ENCODE results near the gene ZDHHC14. TPM values are rescaled to one million over a fixed set of nuclear protein-coding genes. Genes with fewer than 3 reads are reported as not detected.
"Not testable (repeated sequence)": the region's sequence is repeated elsewhere in the genome, so short reads cannot be mapped to it uniquely, and the experiment has no call there.

The ZDHHC14 gene
- total RNA-seq, 1 donor from 2014 or later: 1.8 TPM

DNA sequence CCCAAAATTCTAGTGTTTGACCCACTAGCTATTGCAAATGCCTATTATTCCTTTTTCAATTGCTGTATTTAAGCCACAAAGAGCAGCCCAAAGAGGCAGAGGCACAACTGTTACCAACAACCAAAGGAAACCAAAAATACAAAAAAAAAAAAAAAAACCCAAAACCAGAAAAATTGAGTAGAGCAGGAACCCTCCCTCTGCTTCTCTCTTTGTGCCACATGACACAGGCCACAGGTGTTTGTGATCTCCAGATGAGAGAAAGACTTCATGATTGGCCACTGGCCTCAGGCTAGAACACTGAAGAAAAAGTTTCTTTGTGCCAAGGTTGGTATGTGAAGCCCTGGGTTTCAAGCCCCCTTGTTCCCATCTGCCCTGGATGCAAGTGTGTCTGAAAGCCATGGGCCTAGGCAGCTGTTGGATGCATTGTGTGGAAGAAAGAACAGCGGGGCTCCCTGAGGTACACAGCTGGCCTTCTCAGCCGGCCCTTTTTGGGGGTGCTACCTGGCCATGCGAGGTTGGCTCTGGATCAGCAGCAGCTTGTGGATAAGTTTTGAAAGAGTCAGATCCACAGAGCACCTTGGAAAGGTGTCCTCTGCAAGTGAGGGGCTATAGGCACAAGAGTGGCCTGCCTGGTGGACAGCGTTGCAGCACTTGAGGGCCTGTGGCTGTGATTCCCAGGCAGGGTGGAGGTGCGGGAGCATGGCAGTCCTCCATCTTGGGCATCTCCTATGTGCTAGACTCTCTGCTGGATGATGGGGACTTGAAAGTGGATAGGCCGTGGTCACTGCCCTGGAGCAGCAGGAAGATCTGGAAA lies 204.5 kb downstream of the ZDHHC14 start:
- H3K27me3 ChIP-seq (ENCODE audit: control insufficient read depth, insufficient read depth, low read length): no peaks in the 10 kb centered on the region
- FAIRE-seq (no peak), DNase-seq (ENCODE audit: low read depth) (no peak)
- no peak overlapping the region for H3K4me3 ChIP-seq (ENCODE audit: low read depth, low read length)
- no peaks in the 10 kb centered on the region for H3K36me3 ChIP-seq (ENCODE audit: control insufficient read depth, insufficient read depth, low read length)
- TF ChIP-seq, protein P1, sequence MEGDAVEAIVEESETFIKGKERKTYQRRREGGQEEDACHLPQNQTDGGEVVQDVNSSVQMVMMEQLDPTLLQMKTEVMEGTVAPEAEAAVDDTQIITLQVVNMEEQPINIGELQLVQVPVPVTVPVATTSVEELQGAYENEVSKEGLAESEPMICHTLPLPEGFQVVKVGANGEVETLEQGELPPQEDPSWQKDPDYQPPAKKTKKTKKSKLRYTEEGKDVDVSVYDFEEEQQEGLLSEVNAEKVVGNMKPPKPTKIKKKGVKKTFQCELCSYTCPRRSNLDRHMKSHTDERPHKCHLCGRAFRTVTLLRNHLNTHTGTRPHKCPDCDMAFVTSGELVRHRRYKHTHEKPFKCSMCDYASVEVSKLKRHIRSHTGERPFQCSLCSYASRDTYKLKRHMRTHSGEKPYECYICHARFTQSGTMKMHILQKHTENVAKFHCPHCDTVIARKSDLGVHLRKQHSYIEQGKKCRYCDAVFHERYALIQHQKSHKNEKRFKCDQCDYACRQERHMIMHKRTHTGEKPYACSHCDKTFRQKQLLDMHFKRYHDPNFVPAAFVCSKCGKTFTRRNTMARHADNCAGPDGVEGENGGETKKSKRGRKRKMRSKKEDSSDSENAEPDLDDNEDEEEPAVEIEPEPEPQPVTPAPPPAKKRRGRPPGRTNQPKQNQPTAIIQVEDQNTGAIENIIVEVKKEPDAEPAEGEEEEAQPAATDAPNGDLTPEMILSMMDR (IDR thresholded peaks at IDR 0.05; ENCODE audit: insufficient read depth, low read length, severe bottlenecking): no peak

DNA sequence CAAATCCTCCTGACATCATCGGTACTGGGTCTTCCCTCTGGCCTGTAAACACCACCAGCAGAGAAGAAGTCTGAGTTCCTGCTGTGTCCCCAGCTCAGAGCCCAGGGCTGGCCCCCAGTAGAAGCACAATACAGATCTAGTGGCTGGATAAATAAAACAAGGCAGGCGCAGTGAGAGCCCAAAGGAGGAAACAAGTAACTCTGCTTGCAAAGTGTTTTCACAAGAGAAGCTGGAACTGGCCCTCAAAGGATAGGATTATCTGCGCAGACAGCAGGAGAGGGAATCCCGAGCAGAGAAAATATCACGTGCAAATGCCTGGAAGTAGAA lies 205.1 kb downstream of the ZDHHC14 start:
- no peak for FAIRE-seq
- H3K4me3 ChIP-seq (ENCODE audit: low read depth, low read length): no peak overlapping the region
- TF ChIP-seq, protein P1 (IDR thresholded peaks at IDR 0.05; ENCODE audit: insufficient read depth, low read length, severe bottlenecking): no peak
- DNase-seq (ENCODE audit: low read depth): no peak
- H3K27me3 ChIP-seq (ENCODE audit: control insufficient read depth, insufficient read depth, low read length): no peaks in the 10 kb centered on the region
- H3K36me3 ChIP-seq (ENCODE audit: control insufficient read depth, insufficient read depth, low read length): no peaks in the 10 kb centered on the region

DNA sequence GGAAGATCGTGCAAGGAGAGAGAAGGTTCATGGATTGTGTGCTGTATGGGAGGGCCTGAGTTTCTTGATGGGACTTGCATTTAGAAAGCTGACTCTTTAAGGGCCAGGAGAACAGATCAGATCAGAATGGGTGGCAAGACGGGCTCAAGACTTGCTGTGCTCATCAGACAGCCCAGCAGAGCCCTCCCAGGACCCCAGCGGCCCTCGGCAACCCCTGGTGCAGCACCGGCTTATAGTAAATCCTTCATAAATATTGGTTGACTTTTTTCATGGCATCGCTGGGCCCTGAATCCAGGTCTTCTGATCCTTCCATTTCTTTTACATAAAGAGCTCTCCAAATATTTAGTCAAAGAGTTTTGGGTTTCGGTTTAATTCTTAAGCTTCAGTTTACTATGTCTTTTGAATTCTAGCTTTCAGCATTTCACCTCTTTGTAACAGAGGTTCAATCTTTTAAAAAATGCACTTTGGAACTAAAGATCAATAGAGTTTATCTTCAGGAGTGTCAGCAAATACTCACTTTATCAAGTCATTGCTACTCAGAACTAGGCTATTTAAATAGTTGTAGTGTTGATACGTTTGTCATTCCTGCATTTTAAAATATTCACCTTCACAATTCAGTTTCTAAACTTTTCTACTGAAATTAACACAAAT lies 205.6 kb downstream of the ZDHHC14 start:
- no peak for FAIRE-seq
- TF ChIP-seq, protein P1 (IDR thresholded peaks at IDR 0.05; ENCODE audit: insufficient read depth, low read length, severe bottlenecking): no peak
- Histone ChIP-seq H3K4me3 (ENCODE audit: low read depth, low read length) (no peak overlapping the region), H3K27me3 (ENCODE audit: control insufficient read depth, insufficient read depth, low read length) (no peaks in the 10 kb centered on the region), H3K36me3 (ENCODE audit: control insufficient read depth, insufficient read depth, low read length) (no peaks in the 10 kb centered on the region)
- no peak for DNase-seq (ENCODE audit: low read depth)

DNA sequence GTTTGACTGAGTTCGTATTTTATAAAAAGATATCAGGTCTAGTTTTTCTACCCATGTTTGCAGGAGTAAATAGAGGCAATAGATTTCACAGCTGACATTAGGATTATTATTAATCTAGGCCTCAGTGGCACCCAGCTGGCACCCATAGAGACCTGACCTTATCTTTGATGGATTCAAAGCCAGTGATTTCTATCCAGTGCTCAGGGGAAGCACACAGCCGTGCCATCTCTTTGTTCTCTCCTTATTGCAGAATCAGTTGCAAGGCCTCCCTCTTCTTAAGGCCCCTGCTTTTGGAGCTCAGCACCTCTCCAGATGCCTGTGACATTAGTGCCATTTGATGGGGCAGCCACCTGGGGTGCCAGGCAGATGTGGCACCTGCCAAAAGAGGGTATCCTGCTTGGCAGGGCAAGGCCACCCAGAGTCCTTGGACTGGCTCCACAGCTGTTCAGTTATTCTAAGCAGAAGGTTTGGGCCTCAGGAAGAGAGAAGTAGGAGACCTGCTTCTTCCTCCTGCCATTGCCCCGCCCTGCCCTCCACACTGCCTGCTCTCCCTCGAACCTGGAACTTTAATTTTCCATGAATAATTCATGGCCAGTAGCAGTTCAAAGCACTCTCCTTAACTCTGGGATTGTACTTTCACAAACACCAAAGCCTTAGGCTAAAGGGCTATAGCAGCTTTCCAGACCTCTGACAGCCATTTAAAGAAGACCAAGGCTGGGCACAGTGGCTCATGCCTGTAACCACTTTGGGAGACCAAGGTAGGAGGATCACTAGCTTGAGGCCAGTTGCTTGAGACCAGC lies 206.3 kb downstream of the ZDHHC14 start:
- Histone ChIP-seq H3K36me3 (ENCODE audit: control insufficient read depth, insufficient read depth, low read length) (no peaks in the 10 kb centered on the region), H3K27me3 (ENCODE audit: control insufficient read depth, insufficient read depth, low read length) (no peaks in the 10 kb centered on the region), H3K4me3 (ENCODE audit: low read depth, low read length) (no peak overlapping the region)
- FAIRE-seq (no peak), DNase-seq (ENCODE audit: low read depth) (no peak)
- TF ChIP-seq, protein P1 (IDR thresholded peaks at IDR 0.05; ENCODE audit: insufficient read depth, low read length, severe bottlenecking): no peak

DNA sequence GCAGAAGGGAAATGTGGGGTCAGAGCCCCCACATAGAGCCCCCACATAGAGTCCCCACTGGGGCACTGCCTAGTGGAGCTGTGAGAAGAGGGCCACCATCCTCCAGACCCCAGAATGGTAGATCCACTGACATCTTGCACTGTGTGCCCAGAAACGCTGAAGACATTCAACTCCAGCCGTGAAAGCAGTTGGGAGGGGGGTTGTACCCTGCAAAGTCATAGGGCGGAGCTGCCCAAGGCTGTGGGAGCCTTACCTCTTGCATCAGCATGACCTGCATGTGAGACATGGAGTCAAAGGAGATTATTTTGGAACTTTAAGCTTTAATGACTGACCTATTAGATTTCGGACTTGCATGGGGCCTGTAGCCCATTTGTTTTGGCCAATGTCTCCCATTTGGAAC lies 209.7 kb downstream of the ZDHHC14 start:
- H3K27me3 ChIP-seq (ENCODE audit: control insufficient read depth, insufficient read depth, low read length); FAIRE-seq; H3K4me3 ChIP-seq (ENCODE audit: low read depth, low read length); DNase-seq (ENCODE audit: low read depth); H3K36me3 ChIP-seq (ENCODE audit: control insufficient read depth, insufficient read depth, low read length): not testable (repeated sequence)

DNA sequence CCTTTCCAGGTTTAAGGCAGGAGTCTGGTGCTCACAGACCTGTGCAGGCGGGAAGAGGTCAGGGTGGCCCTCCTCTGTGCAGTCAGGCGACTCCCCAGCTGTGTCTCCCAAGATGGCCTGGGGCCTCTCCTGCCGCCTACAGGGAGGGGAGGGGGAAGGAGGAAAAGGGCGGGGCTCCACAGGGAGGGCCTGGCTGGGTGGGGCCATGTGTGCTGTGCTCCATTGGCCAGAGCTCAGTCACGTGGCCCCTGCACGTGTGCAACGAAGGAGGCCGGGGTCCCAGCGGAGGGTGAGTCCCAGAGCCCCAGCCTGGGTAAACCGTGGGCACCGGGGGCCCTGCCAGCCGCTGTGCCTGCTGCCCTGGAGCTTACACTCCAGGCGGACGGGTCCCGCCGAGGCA lies 211.6 kb downstream of the ZDHHC14 start:
- H3K27me3 ChIP-seq (ENCODE audit: control insufficient read depth, insufficient read depth, low read length): no peaks in the 10 kb centered on the region
- no peak overlapping the region for H3K4me3 ChIP-seq (ENCODE audit: low read depth, low read length)
- TF ChIP-seq, protein P1 (IDR thresholded peaks at IDR 0.05; ENCODE audit: insufficient read depth, low read length, severe bottlenecking): no peak
- FAIRE-seq: no peak
- H3K36me3 ChIP-seq (ENCODE audit: control insufficient read depth, insufficient read depth, low read length): no peaks in the 10 kb centered on the region
- no peak for DNase-seq (ENCODE audit: low read depth)

All from bronchial epithelial cell (primary cell).